Measurements from ENCODE around the gene IMPDH1. TPM values are rescaled to one million over a fixed set of nuclear protein-coding genes. Genes with fewer than 3 reads are reported as not detected.

IMPDH1 gene
- polyA plus RNA-seq, 2 of the 4 experiments (the other 2 are of a cell fraction), result 55.4 to 65.4 TPM

GRCh38 chr7:128435327-128435686 lies 25.5 kb upstream of the IMPDH1 start:
- peak; percentile 70 to 95 for DNase-seq (ENCODE audit: low read depth in 1 of 2, low spot score in 1 of 2)
- POLR2A ChIA-PET, result interaction anchor here (1.5 to 1.9 kb wide), 3 partner anchors 20 to 25 kb away, joined by 4 to 15 read pairs (median 10); partner anchors contain the start of genes HILPDA and IMPDH1
- ATAC-seq, result peak; percentile 82 to 85
- FAIRE-seq, result peak; percentile 86
- Histone ChIP-seq H3K4me1 (peaks cover 59% of the 10 kb centered on the region), H3K27ac (peak overlapping the region; percentile 87 to 95), H3K4me3 (no peak overlapping the region), H3K4me2 (peak overlapping the region; percentile 84), H3K9me3 (no peaks in the 10 kb centered on the region)
- CTCF ChIA-PET, result interaction anchor here (0.8 to 23.8 kb wide), 10 partner anchors 9 to 445 kb away, joined by 3 to 695 read pairs (median 6); partner anchors contain the start of genes HILPDA and IMPDH1
- WGBS (ENCODE audit: missing lambda C conversion rate), result under 1% methylated on average over 3 of the region's 3 CpGs
- TF ChIP-seq EP300 (IDR thresholded peaks at IDR 0.05), result peak; percentile 85 to 88; a peak in 4 of 5 replicates
- no peak for TF ChIP-seq E2F6 (IDR thresholded peaks at IDR 0.05; ENCODE audit: borderline replicate concordance, low read depth)
- no peak for TF ChIP-seq HOXA7 (CRISPR knock-in tag; IDR thresholded peaks at IDR 0.05)
- TF ChIP-seq NFE2L2 (conservative IDR thresholded peaks at IDR 0.05; ENCODE audit: low read length), result no peak
- peak; percentile 86; the same call in 1 of the 3 replicates for TF ChIP-seq BCL3 (IDR thresholded peaks at IDR 0.05)
- TF ChIP-seq MAX (IDR thresholded peaks at IDR 0.05), result peak; percentile 82
- no peak for TF ChIP-seq MYC (IDR thresholded peaks at IDR 0.05; ENCODE audit: borderline replicate concordance, low read length)
- peak; percentile 64; the same call in 1 of the 2 replicates for TF ChIP-seq HES2 (IDR thresholded peaks at IDR 0.05)
- no peak for TF ChIP-seq POLR2AphosphoS2 (conservative IDR thresholded peaks at IDR 0.05; ENCODE audit: low read length)
- TF ChIP-seq USF2 (IDR thresholded peaks at IDR 0.05), result no peak
- peak; percentile 88 to 95 for TF ChIP-seq CEBPB (IDR thresholded peaks at IDR 0.05)
- no peak for TF ChIP-seq PHF8 (IDR thresholded peaks at IDR 0.05; ENCODE audit: borderline replicate concordance, low read depth)
- TF ChIP-seq RARB (CRISPR knock-in tag; IDR thresholded peaks at IDR 0.05), result no peak
- no peak for TF ChIP-seq ESRRA (IDR thresholded peaks at IDR 0.05; ENCODE audit: borderline replicate concordance, low read length)
- TF ChIP-seq GATA3 (IDR thresholded peaks at IDR 0.05; ENCODE audit: borderline replicate concordance), result peak; percentile 91
- no peak for TF ChIP-seq FOSL2 (IDR thresholded peaks at IDR 0.05)
- peak; percentile 34; the same call in 1 of the 2 replicates for TF ChIP-seq FOSL2 (CRISPR knock-in tag; IDR thresholded peaks at IDR 0.05)
- TF ChIP-seq SMC3 (IDR thresholded peaks at IDR 0.05), result no peak; the same call in 2 of the 3 replicates
- peak in 1 of 2 experiments; percentile 23; a peak in 1 of 5 replicates for TF ChIP-seq RAD21 (conservative IDR thresholded peaks at IDR 0.05 in 1 of 2, IDR thresholded peaks at IDR 0.05 in 1 of 2)
- TF ChIP-seq CBX2 (IDR thresholded peaks at IDR 0.05; ENCODE audit: borderline replicate concordance, low read depth), result no peak
- no peak for TF ChIP-seq HMGXB4 (CRISPR knock-in tag; IDR thresholded peaks at IDR 0.05; ENCODE audit: borderline replicate concordance)
- TF ChIP-seq PBX3 (IDR thresholded peaks at IDR 0.05), result peak; percentile 64; the same call in 1 of the 2 replicates
- no peak for TF ChIP-seq RFX5 (IDR thresholded peaks at IDR 0.05)
- TF ChIP-seq NPAS2 (CRISPR knock-in tag; IDR thresholded peaks at IDR 0.05; ENCODE audit: borderline replicate concordance), result no peak
- peak; percentile 81 to 86; a peak in 4 of 5 replicates for TF ChIP-seq JUN (IDR thresholded peaks at IDR 0.05)
- TF ChIP-seq KDM1A (IDR thresholded peaks at IDR 0.05; ENCODE audit: low read depth), result no peak
- no peak for TF ChIP-seq KDM5A (IDR thresholded peaks at IDR 0.05)
- TF ChIP-seq ZNF302 (CRISPR knock-in tag; IDR thresholded peaks at IDR 0.05), result no peak
- TF ChIP-seq ELK1 (IDR thresholded peaks at IDR 0.05; ENCODE audit: low read depth, low read length), result no peak
- TF ChIP-seq HEYL (CRISPR knock-in tag; IDR thresholded peaks at IDR 0.05), result no peak
- TF ChIP-seq RCOR1 (IDR thresholded peaks at IDR 0.05; ENCODE audit: low read depth, low read length), result no peak
- TF ChIP-seq CTCF (IDR thresholded peaks at IDR 0.05), result no peak
- TF ChIP-seq JUNB (IDR thresholded peaks at IDR 0.05), result peak; percentile 53
